Gastroesophageal sphincter (tissue), 3 donors: Measurements from ENCODE around the gene KHDRBS1.

Experiments
- CTCF ChIP-seq, 4 experiments: fragments of 200-600 bp in 2 of 4; fragments of 450-650 bp in 2 of 4; sonication (generic) in 1 of 4; IDR thresholded peaks; one replicate each; pipeline ENCODE4 v1.5.1; 2017 to 2019; ENCODE audit warnings: antibody characterized with exemption in 4 of 4, mild to moderate bottlenecking in 2 of 4, moderate library complexity in 2 of 4
- EP300 ChIP-seq: sonication (generic); formaldehyde crosslinking; IDR thresholded peaks from one replicate; pipeline ENCODE4 v1.6.1; 2017; ENCODE audit warnings: antibody characterized with exemption, mild to moderate bottlenecking
- POLR2A ChIP-seq, 2 donors: fragments of 450-650 bp; IDR thresholded peaks; one replicate each; pipeline ENCODE4 v1.6.1; 2017; ENCODE audit warnings: antibody characterized with exemption in 2 of 2, mild to moderate bottlenecking in 2 of 2, moderate library complexity in 1 of 2
- POLR2AphosphoS5 ChIP-seq: sonication (generic); formaldehyde crosslinking; IDR thresholded peaks from one replicate; pipeline ENCODE4 v1.6.1; 2017; ENCODE audit warnings: antibody characterized with exemption

- TF ChIP-seq POLR2A (IDR thresholded peaks at IDR 0.05), result no peak
- no peak for TF ChIP-seq CTCF (IDR thresholded peaks at IDR 0.05)
- no peak for TF ChIP-seq EP300
- TF ChIP-seq POLR2AphosphoS5, result no peak
Measured at GRCh38 chr1:31984419-31985347, 29.0 kb upstream of the KHDRBS1 start.
